ENCODE measurements around the gene NUCKS1. TPM values are rescaled to one million over a fixed set of nuclear protein-coding genes. Genes with fewer than 3 reads are reported as not detected.
"Not testable (repeated sequence)": the region's sequence is repeated elsewhere in the genome, so short reads cannot be mapped to it uniquely, and the experiment has no call there.

Gene NUCKS1
- total RNA-seq, 1 donor from 2014 or later: 102 TPM

DNA sequence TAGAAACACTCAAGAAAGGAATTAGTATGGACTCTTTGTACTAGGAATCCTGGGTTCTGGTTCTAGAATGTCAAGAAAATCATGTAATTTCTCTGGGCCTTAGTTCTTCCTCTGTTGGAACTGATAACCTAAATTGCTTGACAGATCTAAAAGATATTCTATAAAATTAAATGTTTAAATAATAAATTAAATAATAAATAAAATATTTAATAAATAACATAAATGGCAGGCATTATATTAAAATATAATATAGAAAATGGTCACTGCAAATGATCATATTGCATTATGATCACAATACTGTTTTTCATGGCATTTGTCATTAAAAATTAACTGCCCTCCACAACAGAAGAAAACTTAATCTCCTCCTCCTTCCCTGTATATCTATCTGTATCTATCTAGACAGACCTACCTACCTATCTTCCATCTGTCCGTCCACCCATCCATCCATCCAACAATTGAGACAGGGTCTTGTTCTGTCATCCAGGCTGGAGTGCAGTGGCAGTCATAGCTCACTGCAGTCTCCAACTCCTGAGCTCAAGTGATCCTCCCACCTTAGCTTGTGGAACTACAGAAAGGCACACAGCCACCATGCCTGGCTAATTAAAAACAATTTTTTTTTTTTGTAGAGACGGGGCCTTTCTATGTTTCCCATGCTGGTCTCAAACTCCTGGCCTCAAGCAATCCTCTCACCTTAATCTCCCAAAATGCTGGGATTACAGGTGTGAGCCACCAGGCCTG lies 16.4 kb downstream of the NUCKS1 start:
- no peak for DNase-seq (ENCODE audit: low spot score)

DNA sequence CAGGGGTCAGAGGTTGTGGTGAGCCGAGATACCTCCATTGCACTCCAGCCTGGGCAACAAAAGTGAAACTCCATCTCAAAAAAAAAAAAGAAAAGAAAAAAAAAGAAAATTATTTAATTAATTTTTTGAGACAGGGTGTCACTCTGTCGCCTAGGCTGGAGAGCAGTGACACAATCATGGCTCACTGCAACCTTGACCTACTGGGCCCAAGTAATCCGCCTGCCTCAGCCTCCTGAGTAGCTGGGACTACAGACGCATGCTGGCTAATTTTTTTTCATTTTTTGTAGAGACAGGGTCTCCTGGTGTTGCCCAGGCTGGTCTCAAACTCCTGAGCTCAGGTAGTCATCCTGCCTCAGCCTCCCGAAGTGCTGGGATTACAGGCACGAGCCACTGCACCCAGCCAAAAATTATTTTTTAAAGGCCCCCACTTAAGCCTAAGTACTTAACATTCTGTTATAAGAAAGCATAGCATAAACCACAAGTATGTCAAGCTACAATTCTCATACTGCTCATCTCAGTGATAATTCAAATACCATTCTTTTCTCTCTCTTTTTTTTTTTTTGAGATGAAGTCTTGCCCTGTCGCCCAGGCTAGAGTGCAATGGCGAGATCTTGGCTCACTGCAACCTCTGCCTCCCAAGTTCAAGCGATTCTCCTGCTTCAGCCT lies 19.9 kb downstream of the NUCKS1 start:
- no peak for DNase-seq (ENCODE audit: low spot score)

DNA sequence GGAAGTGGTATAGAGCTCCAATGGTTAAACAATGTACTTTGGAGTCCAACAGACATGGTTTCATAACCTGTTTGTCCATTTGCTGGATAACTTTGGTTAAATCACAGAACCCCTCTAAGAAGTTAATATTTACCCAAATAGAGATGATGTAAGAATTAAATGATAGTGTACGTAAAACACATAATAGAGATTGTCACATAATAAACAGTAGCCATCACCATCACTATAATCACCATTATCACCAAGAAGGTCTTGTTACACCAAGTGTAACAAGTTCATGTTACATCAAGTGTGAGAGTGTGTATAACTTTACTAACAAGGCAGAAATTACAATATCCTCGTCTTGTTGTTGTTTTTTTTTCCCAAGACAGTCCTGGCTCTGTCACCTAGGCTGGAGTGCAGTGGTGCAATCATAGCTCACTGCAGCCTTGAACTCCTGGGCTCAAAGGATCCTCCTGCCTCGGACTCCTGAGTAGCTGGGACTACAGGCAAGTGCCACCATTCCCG lies 23.3 kb downstream of the NUCKS1 start:
- DNase-seq (ENCODE audit: low spot score): no peak

DNA sequence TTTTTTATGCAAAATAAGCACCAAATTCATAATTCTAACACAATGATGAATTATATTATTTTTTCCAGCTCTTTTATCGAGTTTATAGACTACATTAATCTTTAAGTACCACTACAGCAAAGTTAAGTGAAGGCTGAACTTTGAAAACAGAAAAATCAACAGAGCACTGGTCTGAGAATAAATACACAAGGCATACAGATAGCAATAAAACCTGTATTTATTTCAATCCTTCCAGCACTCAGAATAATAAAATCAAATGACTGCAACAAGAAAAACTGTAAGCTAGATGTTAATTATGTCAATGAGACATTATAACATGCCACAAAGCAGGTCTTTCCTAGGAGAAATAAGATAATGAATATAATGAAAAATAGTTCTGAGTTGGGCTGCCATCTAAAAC lies 24.5 kb downstream of the NUCKS1 start:
- DNase-seq (ENCODE audit: low spot score): no peak

DNA sequence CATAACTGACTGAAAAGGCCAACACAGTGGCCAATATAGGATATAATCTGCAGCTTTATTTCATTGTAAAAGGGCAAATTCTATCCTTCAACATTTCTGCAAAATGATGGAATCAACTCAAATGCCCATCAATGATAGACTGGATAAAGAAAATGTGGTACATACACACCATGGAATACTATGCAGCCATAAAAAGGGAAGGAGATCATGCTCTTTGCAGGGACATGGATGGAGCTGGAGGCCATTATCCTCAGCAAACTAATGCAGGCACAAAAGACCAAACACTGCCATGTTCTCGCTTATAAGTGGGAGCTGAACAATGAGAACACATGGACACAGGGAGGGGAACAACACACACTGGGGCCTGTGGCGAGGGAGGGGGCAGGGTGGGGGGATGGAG lies 29.2 kb downstream of the NUCKS1 start:
- DNase-seq (ENCODE audit: low spot score): not testable (repeated sequence)

DNA sequence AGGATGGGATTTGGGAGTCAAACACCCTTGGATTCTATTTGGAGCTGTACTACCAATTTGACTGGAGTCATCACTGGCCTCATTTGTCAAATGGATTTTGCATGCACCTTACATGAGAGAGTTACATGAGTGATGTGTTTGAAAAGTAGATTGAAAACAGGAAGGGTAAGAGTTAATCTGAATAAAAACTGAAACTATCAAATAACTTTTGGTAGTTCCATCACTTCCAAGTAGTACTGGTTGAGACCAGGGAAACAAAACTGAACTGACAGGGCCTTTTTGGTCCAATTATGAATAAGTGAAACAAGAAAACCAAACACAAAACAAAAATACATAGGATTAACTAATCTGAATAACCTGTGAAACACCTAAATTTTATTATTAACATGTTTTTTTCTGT lies 30.2 kb downstream of the NUCKS1 start:
- DNase-seq (ENCODE audit: low spot score): no peak

DNA sequence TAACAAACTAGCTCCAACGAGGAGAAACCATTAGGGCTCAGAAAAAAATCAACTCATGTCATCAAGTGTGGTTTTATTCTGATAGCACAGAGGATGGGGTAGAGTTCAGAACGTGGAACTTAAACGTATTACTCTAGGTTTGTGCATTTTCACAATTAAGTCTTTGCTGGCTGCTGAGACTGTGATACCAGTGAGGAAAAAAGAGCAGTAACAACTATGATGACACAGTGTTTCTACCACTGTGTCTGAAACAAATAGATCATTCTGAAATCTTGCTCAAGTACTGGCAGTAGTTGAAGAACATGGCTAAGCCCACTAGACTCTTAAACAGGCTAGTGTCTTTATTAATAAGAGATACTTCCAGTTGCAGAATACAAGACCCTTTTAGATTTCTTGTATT lies 31.0 kb downstream of the NUCKS1 start:
- DNase-seq (ENCODE audit: low spot score): no peak

DNA sequence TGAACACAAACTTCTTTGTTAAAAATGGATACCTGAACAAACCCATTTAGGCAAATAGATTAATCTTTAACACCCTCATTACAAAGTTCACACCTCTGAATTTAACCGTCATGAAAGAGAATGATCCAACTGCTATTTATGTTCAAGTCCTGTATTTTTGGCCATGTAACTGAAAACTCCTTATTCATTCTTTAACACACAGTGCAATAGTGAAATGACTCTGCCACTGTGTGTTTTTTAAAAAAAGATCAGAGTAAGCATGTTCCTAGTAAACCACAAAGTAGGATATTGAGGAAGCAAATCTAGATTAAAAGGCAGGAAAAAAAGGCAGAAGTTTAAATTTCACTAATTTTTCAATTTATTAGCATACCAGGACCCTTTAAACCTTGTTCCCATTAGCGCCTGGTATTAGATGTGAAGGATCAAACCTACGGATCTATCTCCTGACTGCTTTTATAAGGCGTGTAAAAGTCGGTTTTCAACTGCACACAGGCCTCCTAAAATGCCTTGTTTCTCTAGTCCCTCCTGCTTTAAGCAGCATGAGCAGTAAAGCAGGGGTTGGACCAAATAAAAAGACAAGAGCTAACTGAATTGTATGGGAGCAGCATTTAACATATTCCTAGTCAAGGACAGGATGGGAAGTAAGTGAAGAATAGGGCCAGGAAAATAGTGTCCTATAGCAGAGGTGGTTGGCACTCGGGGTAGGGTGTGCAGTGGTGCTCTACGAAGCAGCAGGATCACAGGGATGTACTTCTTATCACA lies 33.4 kb downstream of the NUCKS1 start:
- DNase-seq (ENCODE audit: low spot score): no peak

DNA sequence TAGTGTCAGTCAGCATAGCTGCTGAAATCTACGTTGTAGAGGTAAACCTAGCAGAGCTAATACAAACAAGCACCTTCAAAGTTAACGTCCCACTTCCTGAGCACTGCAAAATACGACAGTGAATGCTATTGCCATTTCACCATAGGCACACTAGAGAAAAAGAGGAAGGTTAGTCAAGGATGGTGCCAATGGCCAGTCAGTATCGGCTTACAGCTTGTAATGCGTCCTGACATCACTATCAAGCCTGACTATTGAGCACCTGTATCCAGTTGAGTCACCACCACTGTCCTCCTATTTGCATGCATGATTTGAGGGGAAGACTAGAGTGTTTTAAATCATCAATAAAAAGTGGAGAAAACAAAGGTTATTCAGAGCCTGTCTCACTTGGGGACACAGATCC lies 34.4 kb downstream of the NUCKS1 start:
- DNase-seq (ENCODE audit: low spot score): no peak

DNA sequence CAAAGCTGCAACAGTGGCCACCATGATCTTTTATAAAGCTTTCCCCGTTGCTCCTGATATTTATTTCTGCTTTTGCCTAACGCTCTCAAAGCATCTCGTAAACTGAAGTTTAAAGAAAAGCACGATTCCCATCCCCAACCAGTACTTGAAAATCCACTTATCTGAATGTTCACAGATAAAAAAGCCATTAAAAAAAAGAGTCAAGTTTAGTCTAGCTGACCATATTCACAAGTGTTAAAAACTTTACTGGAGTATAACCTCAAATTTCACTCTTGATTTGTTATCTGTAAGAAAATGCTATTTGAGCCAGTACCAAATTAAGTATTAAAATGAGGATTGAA lies 35.1 kb downstream of the NUCKS1 start:
- DNase-seq (ENCODE audit: low spot score): no peak

DNA sequence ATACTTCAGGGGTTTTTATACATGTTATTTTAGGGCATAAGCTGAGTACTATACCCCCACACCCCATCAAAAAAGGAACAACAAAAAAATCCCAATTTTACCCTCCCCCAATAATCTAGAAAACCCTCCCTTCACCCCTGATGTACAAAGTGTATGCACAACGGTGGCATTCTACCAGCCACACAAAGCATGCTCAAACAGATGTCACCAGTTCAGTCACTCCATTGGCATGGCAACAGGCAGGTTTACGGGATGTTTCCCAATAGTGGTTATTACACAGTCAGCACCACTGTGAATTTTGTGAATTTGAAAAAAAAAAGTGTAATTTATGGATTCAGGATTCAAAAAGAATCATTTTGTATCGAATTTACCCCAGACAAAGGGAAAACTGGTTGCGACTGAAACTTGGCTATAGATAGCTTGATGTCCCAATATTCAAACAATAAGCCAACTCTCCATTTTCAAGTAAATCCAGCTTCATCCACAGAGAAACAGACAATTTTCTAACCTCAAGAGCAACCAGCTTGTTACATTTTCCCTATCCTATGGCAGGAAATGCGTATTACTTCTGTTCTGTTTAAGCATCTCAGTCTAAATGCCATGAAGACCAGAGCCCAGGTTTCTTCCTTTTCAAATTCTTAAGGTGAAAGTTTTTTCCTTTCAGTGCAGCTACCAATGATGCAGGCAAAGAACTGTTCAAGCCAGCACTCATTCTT lies 35.6 kb downstream of the NUCKS1 start:
- no peak for DNase-seq (ENCODE audit: low spot score)

DNA sequence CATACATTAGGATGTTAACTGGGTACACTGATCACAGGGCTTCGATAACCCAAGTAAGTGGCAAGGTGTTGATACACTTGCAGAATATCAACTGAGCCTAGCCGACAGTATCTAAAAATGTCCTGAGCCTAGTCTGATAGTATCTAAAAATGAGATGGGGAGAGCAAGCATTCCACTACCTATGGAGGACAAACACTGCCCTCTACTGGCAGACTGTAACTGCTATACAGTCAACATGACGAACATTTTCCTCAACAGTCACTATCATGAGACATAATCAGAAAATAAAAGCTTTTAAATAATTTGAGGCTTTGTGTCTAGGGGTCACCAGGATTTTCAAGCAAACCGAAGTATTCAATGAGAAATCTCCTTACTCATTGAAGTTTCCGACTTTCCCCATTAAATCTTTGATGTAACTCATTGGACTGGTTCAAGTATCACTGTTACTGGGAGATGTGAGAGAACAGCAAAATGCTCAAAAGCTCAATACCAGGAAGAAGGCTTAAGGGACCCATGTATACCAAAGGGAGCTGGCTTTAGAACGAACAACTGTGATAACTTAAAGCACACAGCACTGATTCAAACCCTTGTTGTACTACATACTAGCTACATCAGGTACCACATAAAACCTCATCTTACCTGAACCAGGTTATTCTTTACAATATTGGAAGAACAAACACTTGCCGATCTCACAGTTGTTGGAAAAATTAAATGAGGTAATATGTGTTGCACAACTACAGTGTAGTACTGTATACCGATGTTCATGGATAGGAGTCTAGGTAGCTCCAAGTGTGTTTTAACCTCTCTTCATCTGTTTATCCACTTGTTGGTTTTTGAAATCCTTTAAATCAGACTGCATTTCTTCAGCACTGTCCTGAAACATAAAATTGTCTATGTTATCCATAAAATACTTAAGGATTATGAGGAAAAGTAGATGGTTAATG lies 38.6 kb downstream of the NUCKS1 start:
- DNase-seq (ENCODE audit: low spot score): no peak

DNA sequence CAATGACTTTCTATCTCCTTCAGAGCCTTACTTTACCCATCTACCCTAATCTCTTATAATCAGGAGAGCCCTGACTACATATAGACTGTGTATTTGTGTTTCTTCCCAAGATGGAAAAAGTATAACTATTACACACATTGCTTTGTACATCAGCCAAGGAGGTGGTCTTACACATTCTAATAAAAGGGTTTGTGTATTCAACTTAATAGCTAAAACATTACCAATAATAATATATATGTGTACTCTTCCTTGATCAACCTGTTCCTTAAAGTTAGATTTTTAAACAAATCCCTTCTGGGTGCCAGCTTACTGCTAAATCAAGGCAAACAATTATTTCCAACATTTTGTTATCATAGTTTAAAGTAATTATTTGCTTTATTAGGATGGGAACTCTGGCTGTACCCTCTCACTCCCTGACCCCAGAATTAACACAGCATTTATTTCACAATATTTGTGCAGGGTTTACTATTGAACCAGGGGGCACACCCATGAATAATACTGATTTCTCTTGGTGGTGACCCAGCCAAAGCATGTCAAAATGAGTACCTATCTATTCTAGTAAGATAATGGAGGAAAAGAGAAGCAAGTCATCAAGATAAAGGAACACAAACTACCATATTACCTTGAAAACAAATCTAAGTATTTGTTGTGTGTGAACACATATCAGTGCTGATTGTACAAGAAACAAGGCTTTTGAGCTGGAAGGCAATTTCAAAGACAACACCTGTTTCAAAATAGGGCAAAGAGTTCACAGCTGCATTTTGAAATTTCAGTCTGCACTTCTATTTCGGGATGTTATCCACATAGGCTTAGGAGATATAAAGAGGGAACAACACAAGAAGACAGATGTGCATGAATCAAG lies 39.5 kb downstream of the NUCKS1 start:
- no peak for DNase-seq (ENCODE audit: low spot score)

DNA sequence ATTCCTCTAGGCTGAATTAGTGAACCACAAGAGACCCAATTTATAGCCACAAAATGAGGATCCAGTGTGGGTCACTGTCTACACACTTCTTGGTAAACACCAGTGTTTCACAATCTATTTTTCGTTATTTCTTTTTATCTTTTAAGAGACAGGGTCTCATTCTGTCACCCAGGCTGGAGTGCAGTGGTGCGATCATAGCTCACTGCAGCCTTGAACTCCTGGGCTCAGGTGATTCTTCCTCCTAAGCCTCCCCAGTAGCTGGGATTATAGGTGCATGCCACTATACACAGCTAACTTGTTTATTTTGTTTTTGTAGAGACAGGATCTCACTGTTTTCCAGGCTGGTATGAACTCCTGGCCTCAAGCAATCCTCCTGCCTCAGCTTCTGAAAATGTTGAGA lies 40.3 kb downstream of the NUCKS1 start:
- no peak for DNase-seq (ENCODE audit: low spot score)

DNA sequence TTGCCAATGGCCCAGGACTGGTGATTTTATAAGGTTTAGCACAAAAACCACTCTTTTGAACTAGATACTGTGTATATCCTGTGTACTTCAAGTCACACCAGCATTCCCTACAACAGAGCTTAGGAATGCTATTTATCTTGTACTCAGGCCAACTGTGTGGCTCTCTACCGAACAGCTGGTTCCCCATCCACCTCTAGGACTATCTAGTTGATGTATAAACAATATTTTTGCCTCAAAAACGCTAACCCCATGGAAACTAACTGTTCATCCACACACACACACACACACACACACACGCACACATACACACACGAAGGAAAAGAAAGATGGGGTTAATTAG lies 41.0 kb downstream of the NUCKS1 start:
- no peak for DNase-seq (ENCODE audit: low spot score)

DNA sequence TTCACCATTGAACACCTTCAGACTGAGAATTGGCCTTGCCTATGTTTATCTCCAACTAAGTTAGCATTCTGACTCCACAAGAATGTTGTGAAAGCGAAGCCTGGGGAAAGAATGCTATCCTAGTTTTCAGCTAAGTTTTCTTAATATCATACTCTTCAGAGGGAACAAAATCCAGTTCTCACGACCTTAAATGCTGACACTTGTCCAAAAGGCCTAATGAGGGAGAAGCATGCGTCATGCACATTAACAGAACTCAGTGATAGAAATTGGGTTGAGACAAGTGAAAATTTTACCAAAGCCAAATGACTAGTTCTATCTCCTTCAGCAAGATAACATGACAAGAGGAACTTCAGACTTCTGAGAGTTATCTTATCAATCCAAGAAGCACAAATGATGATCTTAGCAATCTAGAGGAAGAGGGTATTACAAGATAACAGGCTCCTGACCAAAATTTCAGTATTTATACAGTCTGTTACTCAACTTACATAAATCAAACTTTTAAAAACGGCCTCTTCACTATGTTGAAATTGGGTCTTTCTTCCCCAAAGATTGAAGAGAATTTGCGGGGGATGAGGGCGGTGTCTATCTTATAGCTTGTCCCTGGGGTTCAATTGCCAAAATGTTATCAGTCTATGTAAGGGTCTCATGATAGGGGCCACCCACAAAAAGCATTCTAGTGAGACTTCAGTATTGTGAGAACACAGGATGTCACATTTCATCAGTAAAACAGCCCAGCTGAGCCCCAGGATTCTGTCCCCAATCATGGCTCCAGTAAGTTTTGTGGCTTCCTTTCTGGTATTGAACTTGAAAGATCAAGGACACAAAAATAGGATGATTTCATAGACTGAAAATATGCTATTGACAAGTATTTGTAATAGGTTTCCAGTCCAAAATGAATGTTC lies 43.1 kb downstream of the NUCKS1 start:
- no peak for DNase-seq (ENCODE audit: low spot score)

DNA sequence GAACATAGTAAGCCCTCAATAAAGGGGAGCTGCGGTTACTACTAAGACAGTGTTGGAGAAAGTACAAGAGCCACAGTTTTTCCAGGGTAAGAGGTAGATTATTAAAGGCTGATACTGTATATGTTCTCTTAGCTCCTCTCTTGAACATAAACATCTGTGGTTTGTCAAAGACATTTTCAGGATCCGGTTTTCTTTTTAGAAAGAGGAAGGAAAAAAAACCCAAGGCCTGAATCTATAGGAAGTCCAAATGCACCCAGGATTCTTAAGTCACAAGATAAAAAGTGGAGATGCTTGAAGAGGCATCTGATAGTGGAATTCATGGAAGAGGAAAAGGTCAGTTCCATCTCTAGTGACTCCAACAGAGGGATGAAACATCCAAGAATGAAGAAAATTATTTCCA lies 45.1 kb downstream of the NUCKS1 start:
- DNase-seq (ENCODE audit: low spot score): no peak

DNA sequence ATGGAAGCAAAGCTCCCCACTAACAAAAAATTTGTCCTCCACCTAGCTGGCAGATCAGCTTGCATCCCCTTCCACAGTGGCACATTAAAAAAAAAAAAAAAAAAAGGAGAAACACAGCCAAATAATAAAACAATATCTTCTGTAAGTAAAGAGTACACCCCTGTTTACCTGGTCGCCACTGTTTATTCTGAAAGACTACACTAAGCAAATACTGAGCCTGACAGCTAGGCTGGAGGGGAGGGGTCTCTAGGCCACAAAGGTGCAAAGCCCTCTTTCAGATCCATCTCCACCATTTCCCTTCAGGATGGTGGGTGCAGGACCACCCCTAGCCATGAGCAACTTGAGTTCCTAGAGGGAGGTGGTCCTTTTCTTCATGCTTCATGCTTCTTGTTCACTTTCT lies 46.9 kb downstream of the NUCKS1 start:
- no peak for DNase-seq (ENCODE audit: low spot score)

DNA sequence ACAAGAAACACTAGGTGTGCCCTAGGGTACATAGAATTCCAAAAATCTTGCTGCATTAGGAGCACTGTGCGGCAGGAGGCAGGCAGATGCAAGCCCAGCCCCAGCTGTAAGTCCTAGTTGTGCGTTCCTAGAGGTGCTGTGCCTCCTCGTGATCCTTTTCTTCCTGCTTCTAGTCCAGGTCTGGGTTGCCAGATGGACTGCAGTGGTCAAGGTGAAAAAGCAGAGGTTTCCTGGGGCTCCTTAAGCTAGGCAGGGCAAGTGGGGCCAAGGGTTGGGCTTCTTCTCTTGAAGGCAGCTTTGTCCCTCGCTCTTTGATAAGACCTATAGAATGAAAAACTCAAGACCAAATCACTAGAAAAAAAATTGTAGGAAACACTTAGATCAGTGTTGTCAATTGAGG lies 48.1 kb downstream of the NUCKS1 start:
- DNase-seq (ENCODE audit: low spot score): peak; percentile 18
